Colon (tissue), 2 donors: ENCODE data around the gene NTM.

Experiments used
- FAIRE-seq: peaks from 2 replicates; lab custom pipeline; 2012; peaks lifted over from hg19 to GRCh38; lab: Jason Lieb, UNC
- donor health status: control.
- donor health status: control.

NTM gene

DNA sequence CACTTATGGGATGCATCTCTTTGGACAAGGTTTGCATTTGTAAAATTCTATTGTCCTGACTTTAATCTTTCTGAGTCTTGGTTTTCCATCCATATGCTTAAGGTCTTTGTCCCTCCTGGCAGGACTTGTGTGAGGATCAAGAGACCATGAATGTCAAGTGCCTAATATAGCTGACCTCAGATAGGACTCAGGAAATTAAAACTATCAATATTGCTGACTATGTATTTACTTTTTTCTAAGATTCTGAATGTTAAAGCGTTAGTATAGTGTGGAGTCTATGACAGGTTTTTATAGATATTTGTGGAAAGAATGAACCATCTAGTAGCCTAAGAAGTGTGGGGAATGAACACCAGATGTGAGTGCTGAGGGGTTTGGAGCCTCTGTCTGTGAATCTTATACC is 637.8 kb downstream of the NTM start:
- FAIRE-seq: no peak

DNA sequence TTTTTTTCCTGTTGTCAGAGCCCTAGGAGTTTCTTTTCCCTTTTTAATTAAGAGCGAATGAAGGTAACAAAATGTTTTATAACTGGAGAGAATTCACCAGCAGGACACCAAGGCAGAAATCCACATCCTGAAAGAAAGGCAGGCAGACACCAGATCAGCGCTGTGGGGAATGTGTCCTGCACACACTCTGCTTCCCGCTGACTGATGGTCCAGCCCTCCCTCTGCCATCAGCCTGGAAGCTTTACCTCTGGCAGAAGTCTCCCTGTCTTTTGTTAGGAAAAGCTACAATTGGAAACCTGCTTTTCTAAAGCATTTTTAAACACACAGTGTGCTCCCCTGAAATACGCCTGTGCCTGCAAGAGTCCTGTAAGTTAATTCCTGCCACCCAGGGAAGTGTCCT is 638.5 kb downstream of the NTM start:
- FAIRE-seq: no peak

DNA sequence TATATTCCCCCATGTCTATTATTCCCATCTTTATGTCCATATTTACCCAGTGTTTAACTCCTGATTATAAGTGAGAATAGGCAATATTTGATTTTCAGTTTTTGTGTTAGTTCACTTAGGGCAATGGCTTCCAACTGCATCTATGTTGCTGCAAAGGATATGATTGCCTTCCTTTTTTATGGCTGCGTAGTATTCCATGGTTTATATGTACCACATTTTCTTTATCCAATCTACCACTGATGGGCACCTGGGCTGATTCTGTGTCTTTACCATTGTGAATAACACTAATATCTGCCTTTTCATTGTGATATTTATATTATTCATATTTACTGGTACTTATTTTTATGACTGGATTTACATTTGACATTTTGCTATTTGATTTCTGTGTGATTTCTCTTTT is 649.6 kb downstream of the NTM start:
- no peak for FAIRE-seq

DNA sequence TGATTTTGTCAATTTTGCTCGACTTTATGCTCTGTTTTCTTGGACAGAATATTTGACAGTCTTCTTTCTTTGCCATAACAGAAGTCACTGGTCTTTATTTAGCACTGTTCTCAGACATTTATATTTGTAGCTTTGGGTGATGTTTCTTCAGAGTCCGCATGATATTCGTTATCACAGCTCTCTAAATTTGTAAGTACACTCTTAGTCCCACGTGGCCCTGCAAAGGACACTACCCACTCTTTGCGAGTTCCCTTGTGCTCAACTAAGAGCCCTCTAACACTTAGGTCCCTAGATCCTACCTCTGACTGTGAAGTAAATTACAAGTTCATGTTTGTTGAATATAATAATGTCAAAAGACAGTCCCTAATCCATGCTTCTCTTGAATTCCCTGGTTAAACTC is 651.9 kb downstream of the NTM start:
- FAIRE-seq: no peak

DNA sequence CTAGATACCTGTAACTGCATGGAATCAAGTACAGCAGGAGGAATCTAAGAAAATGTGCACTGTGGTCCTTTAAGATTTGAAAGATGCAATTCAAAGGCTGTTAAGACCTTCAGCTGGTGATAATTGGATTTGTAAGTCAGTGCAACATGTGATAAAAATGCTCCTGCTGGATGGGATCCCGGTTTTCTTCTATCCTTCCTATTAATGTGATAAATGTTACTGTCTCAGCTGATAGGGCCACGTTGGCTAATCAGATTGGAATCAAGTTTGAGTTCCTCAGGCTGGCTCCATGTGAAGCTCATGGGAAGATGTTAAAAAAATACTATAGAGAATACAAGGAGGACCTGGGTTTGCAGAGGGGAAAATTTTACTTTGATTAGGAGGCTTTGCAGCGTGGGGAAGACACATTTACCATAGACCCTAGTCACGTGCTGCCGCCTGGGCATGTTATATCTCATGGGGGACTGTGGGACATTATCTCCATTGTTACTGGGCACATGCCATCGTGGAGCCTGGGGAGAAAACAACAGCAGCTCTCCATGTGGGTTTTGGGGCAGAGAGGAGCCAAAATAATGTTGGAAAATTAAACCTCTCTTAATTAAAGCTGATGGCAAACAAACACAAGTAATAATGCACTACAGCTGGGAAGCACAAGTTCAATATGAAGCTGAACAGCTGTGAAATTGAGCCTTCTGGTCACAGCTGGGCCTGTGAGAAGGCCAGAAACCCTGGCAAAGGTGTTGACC is 652.5 kb downstream of the NTM start:
- FAIRE-seq: no peak

DNA sequence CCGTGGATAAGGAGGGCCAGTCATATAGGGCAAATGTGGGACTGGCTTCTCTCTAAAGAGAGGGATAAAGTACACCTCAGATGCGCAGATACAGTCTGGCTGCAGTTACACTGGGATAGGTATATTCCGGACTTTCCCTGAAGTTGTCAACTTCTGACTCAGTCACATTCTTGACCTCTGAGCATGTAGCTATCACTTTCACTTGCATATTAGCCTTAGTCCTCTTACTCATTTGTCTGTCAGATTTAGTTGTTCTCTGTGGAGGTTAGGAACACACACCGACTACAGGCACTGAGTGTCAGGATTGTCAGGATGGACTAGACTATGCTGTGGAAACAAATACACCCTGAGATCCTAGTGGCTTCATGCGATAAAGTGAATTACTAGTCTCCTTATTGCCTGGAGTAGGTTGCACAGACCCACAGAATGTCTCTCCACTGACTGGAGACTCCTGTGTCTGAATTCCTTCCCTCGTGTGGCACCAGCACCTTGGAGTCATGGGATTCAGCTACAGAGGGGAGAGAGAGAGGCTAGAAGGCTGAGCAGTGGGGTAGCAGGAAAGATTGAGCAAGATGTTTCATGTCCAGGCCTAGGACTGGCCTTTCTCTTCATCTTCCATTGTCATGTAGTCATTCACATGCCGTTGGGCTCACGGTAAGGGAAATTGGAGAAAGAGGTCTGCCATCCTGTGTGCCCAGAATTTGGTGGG is 654.3 kb downstream of the NTM start:
- no peak for FAIRE-seq

DNA sequence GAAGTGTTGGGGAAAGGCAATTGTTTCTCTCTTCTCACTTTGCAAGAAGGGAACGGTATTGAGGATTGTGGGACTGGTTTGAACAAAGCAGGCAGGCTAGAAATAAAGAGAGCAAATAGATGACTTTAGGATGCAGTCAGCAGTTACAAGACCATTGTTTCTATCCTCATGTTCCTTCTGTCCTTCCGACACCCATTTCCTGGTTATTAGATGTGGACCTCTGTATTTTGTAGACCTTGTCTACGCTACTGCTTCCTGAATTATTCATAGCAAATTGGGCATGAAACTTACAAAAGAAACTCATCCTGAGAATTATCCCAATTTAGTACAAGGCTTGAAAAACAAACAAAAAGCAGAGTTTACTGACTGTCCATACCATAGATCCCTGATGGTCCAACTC is 656.3 kb downstream of the NTM start:
- FAIRE-seq: no peak

DNA sequence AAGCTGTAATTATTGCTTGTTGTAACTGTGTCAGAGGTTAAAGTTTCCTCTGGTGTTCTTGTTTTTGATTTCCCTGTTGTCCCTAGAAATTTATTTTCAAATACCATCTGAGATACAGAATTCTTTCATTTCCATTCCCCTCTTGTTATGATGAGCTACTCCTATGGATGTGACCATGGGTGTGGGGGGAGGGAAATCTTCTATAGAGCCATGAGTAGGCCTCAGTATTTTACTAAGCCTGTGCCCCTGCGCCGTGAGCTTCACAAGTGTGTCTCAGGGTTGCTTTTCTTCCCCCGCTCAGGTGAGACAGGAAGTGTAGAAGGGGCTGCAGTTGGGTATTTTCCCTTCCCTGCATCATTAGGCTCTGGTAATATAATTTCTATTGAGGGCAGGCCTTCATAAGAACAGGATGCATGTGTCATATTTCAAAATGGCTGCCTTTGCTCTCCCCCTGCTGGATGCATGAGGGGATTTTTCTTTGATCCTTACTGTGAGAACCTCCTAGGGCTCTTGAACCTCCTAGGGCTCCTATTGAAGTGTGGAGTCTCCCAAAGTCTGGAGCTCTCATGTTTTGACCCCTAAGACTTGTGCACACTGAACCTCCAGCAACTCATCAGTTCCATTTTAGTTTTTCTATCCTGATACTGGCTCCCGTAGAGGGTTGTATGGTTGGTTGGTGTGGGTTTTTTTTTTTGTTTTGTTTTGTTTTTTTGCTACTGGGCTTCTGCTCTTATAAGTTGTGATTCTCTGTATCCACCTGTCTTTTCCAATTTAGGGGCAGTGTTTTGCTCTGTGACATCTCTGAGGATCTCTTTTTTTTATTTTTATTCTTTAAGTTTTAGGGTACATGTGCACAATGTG is 658.2 kb downstream of the NTM start:
- no peak for FAIRE-seq

DNA sequence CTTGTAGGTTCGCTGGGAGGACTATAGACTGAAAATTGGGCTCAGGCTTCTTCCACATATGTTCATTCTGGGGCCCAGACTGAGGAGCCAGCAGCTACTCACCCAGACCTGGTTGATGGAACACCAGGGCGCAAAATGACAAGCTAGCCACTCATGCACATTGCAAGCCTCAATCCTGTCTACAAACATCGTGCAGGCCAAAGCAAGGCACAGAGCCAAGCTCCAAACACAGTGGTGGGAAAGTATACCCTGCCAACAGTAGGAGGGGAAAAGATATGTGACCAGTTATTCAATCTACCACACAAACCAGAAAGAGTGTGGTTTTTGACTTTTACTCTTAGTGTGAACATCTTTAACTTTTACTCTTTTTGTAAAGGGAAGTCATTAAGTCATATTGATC is 660.5 kb downstream of the NTM start:
- no peak for FAIRE-seq

DNA sequence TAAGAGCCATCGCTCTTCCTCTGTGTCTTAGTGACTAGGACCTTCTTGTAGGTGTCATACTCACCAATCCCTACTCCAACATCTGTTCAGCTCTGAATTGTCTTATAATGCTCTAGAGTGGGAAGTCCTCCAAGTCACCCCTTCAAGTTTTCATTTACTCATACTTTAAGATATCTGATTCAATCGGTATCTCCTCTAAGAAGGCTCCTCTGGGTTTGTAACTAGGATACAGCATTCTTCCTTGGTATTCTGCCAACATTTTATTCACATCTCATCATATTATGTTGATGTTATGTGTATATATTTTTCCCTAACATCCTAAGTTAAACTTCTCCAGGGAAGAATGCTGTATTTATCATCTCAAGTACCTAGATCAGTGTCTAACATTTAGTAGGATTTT is 662.1 kb downstream of the NTM start:
- no peak for FAIRE-seq

DNA sequence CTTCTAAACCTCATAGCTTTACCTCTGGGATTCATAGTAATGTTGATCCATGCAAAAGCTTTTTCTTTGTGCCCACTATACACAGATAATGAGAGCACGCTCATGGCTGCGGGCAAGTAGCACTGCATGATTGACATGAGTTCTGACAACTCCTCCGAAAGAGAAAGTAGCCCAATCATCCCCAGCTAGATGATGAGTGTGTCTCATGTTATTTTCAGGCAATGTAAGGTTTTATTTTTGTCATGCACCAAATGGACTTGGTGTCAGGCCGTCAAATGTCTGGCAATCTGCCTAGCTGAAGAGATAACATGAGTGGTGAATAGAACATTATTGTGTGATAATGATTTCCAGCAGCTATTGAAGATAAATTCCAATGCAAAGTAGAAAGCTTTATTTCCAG is 662.6 kb downstream of the NTM start:
- FAIRE-seq: no peak

DNA sequence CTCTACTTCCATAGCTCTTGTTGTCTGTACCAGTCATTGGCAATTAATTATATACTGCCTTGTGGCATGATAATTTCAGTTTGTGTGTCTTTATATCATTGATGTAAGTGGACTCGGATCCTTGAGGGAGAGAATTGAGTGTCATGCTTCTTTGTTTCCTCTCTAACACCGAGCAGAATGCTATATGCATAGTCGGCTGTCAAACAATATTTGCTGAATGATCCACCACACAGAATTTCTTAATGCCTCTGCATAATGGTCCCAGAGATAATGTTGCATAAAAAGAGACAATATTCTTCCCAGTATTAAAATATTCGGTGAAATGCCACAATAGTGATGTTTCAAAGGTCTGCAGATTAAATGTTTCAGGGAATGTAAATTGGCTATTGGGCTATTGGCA is 664.8 kb downstream of the NTM start:
- FAIRE-seq: no peak

DNA sequence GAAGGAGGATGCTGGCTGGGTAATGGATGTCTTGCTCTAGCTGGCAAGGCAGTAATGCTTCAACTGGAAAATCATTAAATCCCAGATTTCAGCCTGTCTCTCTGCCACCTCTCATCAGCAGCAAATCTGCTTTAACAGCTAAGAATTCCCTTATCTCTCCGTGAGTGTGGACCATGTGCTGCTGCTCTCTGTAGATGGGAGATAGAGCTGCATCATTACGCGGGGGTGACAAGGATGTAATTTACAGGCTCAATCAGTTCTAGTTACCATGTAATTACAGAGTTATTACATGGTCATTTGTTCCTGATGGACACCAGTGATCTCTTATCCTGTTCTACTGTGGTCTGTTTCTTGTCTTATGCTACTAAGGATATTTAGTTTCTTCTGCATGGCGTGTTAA is 665.4 kb downstream of the NTM start:
- no peak for FAIRE-seq

DNA sequence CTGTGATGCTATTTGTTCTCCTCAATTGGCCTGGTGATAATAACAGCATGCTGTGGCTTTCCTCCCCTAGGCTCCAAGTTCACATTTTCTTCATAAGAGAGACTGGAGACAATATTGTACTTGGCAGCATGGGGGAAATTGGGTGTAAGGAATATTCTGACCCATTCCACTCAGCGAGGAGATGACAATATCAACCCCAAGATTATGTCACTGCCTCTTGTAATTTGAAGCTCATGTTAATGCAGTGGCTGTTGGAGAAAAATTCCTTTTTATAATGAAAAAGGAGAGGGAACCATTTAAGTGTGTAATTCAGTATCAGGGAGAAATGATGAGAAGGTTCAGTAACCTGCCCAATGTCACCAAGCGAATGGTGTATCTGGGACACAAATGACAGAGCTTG is 665.8 kb downstream of the NTM start:
- FAIRE-seq: no peak

DNA sequence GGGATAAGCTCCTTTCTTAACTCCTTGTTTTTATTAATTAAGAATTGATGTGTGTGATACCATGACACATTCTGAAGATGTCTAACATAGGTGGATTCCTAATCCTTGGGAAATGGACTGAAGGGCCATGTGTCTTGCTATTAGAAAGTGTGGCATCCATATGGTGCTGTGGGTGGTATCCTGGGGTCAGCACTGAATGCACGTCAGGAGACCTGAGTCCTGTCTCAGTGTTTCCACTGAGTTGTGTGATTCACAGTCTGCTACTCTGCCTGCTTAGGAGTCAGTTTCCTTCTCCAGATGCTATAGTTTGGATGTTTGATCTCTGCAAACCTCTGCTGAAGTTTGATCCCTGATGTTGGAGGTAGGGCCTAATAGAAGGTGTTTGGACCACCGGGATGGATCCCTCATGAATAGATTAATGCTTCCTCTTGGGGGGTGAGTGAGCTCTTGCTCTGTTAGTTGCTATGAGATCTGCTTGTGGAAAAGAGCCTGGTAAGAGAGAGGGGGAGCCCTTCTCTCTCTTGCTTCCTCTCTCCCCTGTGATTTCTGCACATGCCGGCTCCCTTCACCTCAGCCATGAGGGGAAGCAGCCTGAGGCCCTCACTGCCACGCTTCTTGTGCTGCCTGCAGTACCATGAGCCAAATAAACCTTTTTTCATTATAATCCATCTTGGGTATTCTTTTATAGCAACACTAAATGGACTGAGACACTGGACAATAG is 666.5 kb downstream of the NTM start:
- no peak for FAIRE-seq

DNA sequence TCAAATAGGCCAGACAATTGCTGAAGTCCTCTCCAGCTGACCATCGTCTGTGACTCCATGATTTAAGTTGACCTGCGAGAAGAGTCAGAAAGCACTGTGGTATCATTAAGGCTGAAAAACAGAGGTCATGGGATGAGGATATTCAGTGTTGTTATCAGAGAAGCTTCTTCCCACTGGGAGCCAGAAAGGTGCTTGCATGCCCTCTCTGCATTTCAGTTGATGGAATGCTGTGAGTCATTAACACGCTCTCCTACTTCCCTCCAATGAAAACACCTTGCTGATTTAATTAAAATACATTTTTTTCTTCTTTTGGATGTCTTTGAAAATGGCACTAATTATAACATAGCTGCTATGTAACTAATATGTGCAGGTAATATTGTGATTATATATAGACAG is 667.0 kb downstream of the NTM start:
- no peak for FAIRE-seq

DNA sequence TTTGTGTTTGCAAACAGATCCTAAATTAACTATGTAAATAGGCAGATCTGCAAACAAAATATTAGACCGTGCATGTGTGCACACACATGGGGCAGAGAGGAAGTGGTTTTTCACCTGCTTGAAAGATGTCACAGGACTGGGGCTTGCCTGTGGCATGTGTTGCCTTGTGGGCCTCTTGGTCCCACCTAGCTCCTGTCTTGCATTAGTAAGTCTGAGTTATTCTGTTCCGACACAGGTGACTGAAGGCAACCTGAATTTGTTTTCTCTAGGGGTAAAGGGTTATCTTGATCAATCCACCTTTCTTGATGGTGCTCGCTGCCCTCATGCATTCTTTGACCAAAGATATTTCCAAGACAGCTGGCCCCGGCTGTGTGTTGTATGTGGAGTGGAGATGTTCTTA is 667.5 kb downstream of the NTM start:
- FAIRE-seq: no peak

DNA sequence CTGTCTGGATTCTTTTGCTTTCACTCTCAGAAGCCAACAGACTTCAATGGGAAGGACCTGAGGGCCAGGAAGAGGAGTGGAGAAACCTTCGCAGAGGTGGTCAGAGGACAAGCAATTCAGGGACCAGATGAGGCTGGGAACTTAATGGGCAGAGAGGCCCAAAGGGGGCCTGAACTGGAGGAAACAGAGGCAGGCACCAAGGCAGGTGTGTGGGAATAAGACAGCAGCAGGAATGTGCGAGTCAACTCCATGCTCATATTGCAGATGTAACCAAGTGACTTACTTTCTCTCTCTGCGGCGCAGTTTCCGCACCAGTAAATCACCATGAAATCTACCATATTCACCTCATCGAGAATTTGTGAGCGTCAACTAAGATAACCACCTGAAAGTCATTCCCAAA is 669.1 kb downstream of the NTM start:
- FAIRE-seq: no peak

DNA sequence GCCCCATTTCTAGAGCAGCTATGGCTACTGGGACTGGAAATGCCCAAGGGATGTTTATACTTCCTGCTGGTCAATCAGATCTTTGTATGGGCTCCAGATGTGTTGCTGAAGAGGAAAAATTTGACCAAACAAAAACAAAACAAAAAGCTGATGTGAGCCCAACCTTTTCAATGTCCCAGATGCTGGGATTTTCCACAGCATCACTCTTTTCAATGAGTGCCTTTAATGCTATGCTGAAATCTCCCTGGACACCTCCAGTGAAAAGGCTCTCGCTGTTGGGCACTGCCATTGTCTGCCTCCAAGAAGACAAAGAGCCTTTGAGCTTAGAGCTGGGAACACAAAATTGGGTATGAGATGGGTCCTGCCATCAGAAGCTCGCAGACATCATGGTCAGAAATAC is 671.9 kb downstream of the NTM start:
- no peak for FAIRE-seq

DNA sequence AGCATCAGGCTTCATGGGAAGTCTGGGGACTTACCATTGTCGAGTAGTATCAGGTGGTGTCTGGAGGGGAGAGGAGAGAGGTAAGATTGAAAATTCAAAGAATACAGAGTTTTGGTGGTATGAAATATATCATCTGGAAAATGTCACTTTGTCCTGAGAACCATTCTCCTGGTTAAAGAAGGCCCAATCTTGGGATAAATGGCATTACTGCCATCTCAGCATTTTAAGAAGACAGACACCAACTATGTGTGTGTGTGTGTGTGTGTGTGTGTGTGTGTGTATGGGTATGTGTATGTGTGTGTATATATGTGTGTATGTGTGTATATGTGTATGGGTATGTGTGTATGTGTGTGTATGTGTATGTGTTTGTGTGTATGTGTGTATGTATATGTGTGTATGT is 673.3 kb downstream of the NTM start:
- FAIRE-seq: no peak

DNA sequence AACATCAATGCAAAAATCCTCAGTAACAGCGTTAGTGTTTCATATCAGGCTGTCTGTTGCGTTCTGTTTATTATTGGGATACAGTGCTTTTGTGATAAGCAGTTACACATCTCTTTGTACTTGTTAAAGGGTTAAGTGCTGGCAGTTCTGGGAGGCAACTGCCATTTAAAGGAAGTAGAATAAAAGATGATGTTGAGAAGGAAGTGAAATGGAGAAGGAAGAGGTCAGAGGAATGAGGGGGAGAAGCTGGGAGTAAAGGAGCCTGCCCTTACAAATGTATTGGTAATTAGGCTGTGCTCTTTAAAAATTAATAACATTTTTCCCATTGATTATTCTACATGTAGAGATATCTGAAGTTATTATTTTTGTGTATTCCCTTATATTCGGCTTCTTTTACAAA is 674.7 kb downstream of the NTM start:
- FAIRE-seq: no peak

DNA sequence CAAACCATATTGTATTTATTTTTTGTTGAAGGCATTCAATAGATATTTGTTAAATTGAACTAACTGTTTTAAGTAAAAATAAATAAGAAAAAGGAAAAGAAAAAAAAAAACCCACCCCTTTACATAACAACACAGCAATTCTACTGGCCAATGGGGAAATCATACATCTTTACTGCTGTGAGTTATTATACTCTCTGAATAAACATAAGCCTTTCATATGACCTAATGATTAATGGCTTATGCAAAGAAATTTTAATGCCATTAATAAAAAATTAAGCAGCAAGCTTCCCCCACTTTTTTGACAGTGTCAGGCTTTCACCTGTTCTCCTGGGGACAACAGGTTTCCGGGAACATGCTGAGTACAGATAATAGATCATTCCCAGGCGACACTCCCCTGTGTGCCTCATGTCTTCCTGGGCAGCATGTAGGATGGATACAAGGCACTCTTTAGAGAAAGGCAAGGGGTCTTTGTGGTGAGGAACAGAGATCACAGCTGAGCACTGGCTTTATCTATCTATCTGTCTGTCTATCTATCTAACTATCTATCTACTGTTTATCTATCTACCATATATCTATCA is 676.0 kb downstream of the NTM start:
- FAIRE-seq: no peak
